Transverse colon (tissue), 4 donors: ENCODE data around the gene KCNQ2.

Experiments used
- CTCF ChIP-seq, 5 experiments: fragments of 200-600 bp in 3 of 5; fragments of 450-650 bp in 2 of 5; sonication (generic) in 3 of 5; IDR thresholded peaks; 1 replicate in 2 of 5; 2 replicates in 3 of 5; pipeline ENCODE4 v1.5.1; 2016 to 2017; ENCODE audit warnings: antibody characterized with exemption in 5 of 5, inconsistent platforms in 3 of 5, mild to moderate bottlenecking in 2 of 5, moderate library complexity in 1 of 5
- EP300 ChIP-seq: sonication (generic); formaldehyde crosslinking; IDR thresholded peaks from one replicate; pipeline ENCODE4 v1.6.1; 2017; ENCODE audit warnings: antibody characterized with exemption, low read depth
- POLR2A ChIP-seq: fragments of 450-650 bp; IDR thresholded peaks from one replicate; pipeline ENCODE4 v1.6.1; 2016; ENCODE audit warnings: antibody characterized with exemption, mild to moderate bottlenecking, moderate library complexity
- POLR2AphosphoS5 ChIP-seq, 3 donors: sonication (generic); formaldehyde crosslinking; IDR thresholded peaks; one replicate each; pipeline ENCODE4 v1.6.1; 2016; ENCODE audit warnings: antibody characterized with exemption in 3 of 3

DNA sequence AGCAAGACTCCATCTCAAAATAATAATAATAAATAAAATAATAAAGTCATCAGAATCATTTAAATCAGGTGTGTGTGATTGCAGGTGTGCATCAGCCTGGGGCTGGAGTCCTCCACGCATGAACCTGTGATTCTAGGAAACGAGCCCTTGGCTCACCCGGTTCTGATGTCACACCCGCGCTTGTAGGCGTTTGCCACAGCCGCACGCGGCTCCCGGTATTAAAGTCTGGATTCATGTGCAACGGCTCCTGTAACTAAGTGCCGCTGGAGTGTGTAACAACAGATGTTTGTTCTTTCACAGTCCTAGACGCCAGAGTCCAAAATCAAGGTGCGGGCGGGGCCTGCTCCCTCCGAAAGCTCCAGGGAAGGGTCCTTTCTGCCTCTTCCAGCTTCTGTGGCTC lies 45.2 kb downstream of the KCNQ2 start:
- TF ChIP-seq CTCF (IDR thresholded peaks at IDR 0.05) (no peak), EP300 (no peak), POLR2AphosphoS5 (IDR thresholded peaks at IDR 0.05) (no peak), POLR2A (no peak)
